Measurements from ENCODE around the gene NETO2.
"Not testable (repeated sequence)": the region's sequence is repeated elsewhere in the genome, so short reads cannot be mapped to it uniquely, and the experiment has no call there.

NETO2 gene

GRCh38 chr16:47143677-47144558, at the start of gene NETO2:
Gene NETO2, minus strand, starts transcription at chr16:47143945. Its CDS starts 333 bp downstream, at chr16:47143612.
- peak; percentile 47 for DNase-seq

- no peak for DNase-seq
Measured at GRCh38 chr16:47182318-47182717, 38.6 kb upstream of the NETO2 start.

GRCh38 chr16:47181066-47181465, 37.3 kb upstream of the NETO2 start:
- DNase-seq, result not testable (repeated sequence)

- no peak for DNase-seq
Measured at GRCh38 chr16:47180073-47180472, 36.3 kb upstream of the NETO2 start.

GRCh38 chr16:47175152-47175551, 31.4 kb upstream of the NETO2 start:
- no peak for DNase-seq

GRCh38 chr16:47162670-47163420, 19.1 kb upstream of the NETO2 start:
- no peak for DNase-seq

- no peak for DNase-seq
Measured at GRCh38 chr16:47161464-47161863, 17.7 kb upstream of the NETO2 start.

GRCh38 chr16:47160422-47160821, 16.7 kb upstream of the NETO2 start:
- DNase-seq, result no peak

- no peak for DNase-seq
Measured at GRCh38 chr16:47158992-47159391, 15.2 kb upstream of the NETO2 start.

- peak; percentile 22 for DNase-seq
Measured at GRCh38 chr16:47156680-47157215, 13.0 kb upstream of the NETO2 start.

- DNase-seq, result not testable (repeated sequence)
Measured at GRCh38 chr16:47152501-47152900, 8.8 kb upstream of the NETO2 start.

- no peak for DNase-seq
Measured at GRCh38 chr16:47150067-47150466, 6.3 kb upstream of the NETO2 start.

- no peak for DNase-seq
Measured at GRCh38 chr16:47144559-47144877, 773 bp upstream of the NETO2 start.

GRCh38 chr16:47142821-47143676, 696 bp downstream of the NETO2 start:
- DNase-seq, result peak; percentile 67

- DNase-seq, result peak; percentile 27
Measured at GRCh38 chr16:47142486-47142820, 1.3 kb downstream of the NETO2 start.

- peak; percentile 80 for DNase-seq
Measured at GRCh38 chr16:47141773-47142485, 1.8 kb downstream of the NETO2 start.

- DNase-seq, result no peak
Measured at GRCh38 chr16:47140686-47141085, 3.1 kb downstream of the NETO2 start.

- peak; percentile 13 for DNase-seq
Measured at GRCh38 chr16:47139561-47140185, 4.1 kb downstream of the NETO2 start.

GRCh38 chr16:47137925-47138324, 5.8 kb downstream of the NETO2 start:
- DNase-seq, result not testable (repeated sequence)

- DNase-seq, result peak; percentile 37
Measured at GRCh38 chr16:47136099-47136842, 7.5 kb downstream of the NETO2 start.

- DNase-seq, result no peak
Measured at GRCh38 chr16:47134550-47134949, 9.2 kb downstream of the NETO2 start.

All from fibroblast of upper back skin (primary cell).